Vagina (tissue), 2 donors: Measurements from ENCODE around the gene ATXN2. TPM values are rescaled to one million over a fixed set of nuclear protein-coding genes. Genes with fewer than 3 reads are reported as not detected.

Experiments
- DNase-seq, 2 donors: peaks; one replicate each; pipeline ENCODE4 v3.0.0-alpha.2; 2017; ENCODE audit errors: extremely low spot score in 2 of 2
- H3K27ac ChIP-seq: fragments of 200-600 bp; sonication (generic); one replicate; pipeline ENCODE4 v1.5.1; 2019
- H3K27me3 ChIP-seq: fragments of 200-600 bp; sonication (generic); one replicate; pipeline ENCODE4 v1.5.1; 2019
- H3K36me3 ChIP-seq, 2 donors: fragments of 200-600 bp; sonication (generic); one replicate each; pipeline ENCODE4 v1.5.1; 2017 to 2019
- H3K4me1 ChIP-seq: fragments of 200-600 bp; sonication (generic); one replicate; pipeline ENCODE4 v1.5.1; 2019
- H3K4me3 ChIP-seq, 2 donors: fragments of 200-600 bp; sonication (generic); 1 replicate in 1 of 2; 2 replicates in 1 of 2; pipeline ENCODE4 v1.5.1; 2016 to 2019
- H3K9me3 ChIP-seq: fragments of 200-600 bp; sonication (generic); one replicate; pipeline ENCODE4 v1.5.1; 2019
- POLR2A ChIP-seq, 2 donors: fragments of 450-650 bp; IDR thresholded peaks; one replicate each; pipeline ENCODE4 v1.6.1; 2017; ENCODE audit warnings: antibody characterized with exemption in 2 of 2, mild to moderate bottlenecking in 2 of 2, moderate library complexity in 2 of 2
- POLR2AphosphoS5 ChIP-seq, 2 donors: sonication (generic); formaldehyde crosslinking; IDR thresholded peaks; one replicate each; pipeline ENCODE4 v1.9.0; 2017; ENCODE audit warnings: antibody characterized with exemption in 2 of 2, mild to moderate bottlenecking in 2 of 2, low read depth in 1 of 2; ENCODE audit not compliant: insufficient read depth in 1 of 2
- intact Hi-C: fragments of 100-400 bp; cut with DNase I; formaldehyde crosslinking; loops from one replicate; pipeline ENCODE4 v1.15.1; 2023
- total RNA-seq: library from RNA; depleted of rRNA; stranded (reverse); fragments of >200 nt; gene quantifications from one replicate; pipeline ENCODE4 v1.2.3, GENCODE V29; 2016
- TF ChIP-seq, protein P1 (sequence below), 3 experiments: fragments of 450-650 bp in 2 of 3; fragments of 200-600 bp in 1 of 3; sonication (generic) in 1 of 3; IDR thresholded peaks; one replicate each; pipeline ENCODE4 v1.5.1; 2017 to 2019; ENCODE audit warnings: antibody characterized with exemption in 3 of 3, mild to moderate bottlenecking in 2 of 3, moderate library complexity in 2 of 3

The ATXN2 gene
- total RNA-seq, 1 donor from 2014 or later: 70.2 TPM

DNA sequence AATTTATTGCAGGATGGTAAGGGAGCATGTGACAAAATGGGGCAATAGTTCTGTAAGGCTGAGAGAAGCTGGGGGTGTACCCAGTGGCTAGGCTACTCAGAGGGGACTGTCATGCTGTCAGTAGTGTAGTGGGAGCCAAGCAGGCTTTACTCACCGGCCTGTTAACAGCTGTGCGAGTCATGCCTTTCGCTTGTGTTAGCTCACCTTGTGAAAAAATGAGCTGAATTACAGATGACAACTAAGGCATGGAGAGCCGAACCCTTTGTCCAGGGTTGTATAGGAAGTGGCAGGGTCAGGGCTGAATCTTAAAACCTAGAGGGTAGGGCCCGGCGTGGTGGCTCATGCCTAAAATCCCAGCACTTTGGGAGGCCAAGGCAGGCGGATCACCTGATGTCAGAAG lies 155.5 kb downstream of the ATXN2 start:
- H3K9me3 ChIP-seq: no peaks in the 10 kb centered on the region
- DNase-seq: no peak
- TF ChIP-seq POLR2AphosphoS5 (IDR thresholded peaks at IDR 0.05; ENCODE audit: insufficient read depth in 1 of 2, low read depth in 1 of 2): no peak
- TF ChIP-seq POLR2A (IDR thresholded peaks at IDR 0.05): no peak
- TF ChIP-seq, protein P1, sequence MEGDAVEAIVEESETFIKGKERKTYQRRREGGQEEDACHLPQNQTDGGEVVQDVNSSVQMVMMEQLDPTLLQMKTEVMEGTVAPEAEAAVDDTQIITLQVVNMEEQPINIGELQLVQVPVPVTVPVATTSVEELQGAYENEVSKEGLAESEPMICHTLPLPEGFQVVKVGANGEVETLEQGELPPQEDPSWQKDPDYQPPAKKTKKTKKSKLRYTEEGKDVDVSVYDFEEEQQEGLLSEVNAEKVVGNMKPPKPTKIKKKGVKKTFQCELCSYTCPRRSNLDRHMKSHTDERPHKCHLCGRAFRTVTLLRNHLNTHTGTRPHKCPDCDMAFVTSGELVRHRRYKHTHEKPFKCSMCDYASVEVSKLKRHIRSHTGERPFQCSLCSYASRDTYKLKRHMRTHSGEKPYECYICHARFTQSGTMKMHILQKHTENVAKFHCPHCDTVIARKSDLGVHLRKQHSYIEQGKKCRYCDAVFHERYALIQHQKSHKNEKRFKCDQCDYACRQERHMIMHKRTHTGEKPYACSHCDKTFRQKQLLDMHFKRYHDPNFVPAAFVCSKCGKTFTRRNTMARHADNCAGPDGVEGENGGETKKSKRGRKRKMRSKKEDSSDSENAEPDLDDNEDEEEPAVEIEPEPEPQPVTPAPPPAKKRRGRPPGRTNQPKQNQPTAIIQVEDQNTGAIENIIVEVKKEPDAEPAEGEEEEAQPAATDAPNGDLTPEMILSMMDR (IDR thresholded peaks at IDR 0.05): no peak
- no peak overlapping the region for H3K4me3 ChIP-seq
- peaks cover 63% of the 10 kb centered on the region for H3K4me1 ChIP-seq
- peaks cover 0 to 16% of the 10 kb centered on the region in 2 donors for H3K36me3 ChIP-seq
- H3K27ac ChIP-seq: no peak overlapping the region
- intact Hi-C loops: no loop called here
- no peaks in the 10 kb centered on the region for H3K27me3 ChIP-seq

GRCh38 chr12:111443086-111443485 lies 156.0 kb downstream of the ATXN2 start:
- no peaks in the 10 kb centered on the region for H3K9me3 ChIP-seq
- no peak for DNase-seq
- intact Hi-C loops: no loop called here
- peaks cover 64% of the 10 kb centered on the region for H3K4me1 ChIP-seq
- H3K27me3 ChIP-seq: no peaks in the 10 kb centered on the region
- no peak overlapping the region for H3K4me3 ChIP-seq
- no peak overlapping the region for H3K27ac ChIP-seq
- no peak for TF ChIP-seq POLR2AphosphoS5 (IDR thresholded peaks at IDR 0.05; ENCODE audit: insufficient read depth in 1 of 2, low read depth in 1 of 2)
- TF ChIP-seq, protein P1 (IDR thresholded peaks at IDR 0.05): no peak
- no peak for TF ChIP-seq POLR2A (IDR thresholded peaks at IDR 0.05)
- peaks cover 0 to 12% of the 10 kb centered on the region in 2 donors for H3K36me3 ChIP-seq

DNA sequence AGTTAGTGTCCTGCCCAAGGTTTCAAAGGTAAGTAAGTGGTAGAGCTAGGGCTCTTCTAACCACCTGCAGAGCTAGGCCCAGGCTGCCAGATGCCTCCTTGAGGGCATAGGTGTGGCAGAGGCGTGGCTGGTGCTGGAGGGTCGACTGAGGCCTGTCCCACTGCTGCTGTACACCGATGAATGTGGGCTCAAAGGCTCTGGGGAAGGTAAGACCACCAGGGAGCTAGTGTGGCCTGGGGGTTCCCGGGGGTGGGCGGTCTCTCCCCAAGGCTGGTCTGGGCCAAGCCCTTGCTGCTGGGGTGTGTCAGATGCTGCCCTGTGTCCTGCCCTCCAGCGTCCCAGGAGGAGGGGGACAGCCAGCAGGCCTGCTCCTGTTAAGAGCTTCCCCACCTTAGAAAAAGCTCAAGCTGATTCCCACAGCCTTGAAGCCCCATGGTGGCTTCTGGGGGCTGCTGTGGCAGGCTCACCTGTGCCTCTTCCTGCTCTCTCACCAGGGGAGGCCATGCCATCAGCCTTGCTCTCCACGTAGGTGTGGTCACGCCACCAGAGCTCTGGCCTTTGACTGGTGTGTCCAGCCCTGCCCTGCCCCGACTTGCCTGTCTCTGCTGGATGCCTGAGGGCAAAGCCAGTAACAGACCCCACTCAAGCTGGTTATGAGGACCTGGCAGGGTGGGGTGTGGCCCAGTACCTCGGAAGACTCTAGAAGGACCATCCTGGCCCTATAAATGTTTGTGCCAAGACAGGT lies 156.6 kb downstream of the ATXN2 start:
- Histone ChIP-seq H3K27ac (no peak overlapping the region), H3K4me3 (no peak overlapping the region), H3K36me3 (peaks cover 0 to 6% of the 10 kb centered on the region in 2 donors), H3K9me3 (no peaks in the 10 kb centered on the region), H3K27me3 (no peaks in the 10 kb centered on the region), H3K4me1 (peaks cover 71% of the 10 kb centered on the region)
- TF ChIP-seq POLR2AphosphoS5 (IDR thresholded peaks at IDR 0.05; ENCODE audit: insufficient read depth in 1 of 2, low read depth in 1 of 2): no peak
- TF ChIP-seq POLR2A (IDR thresholded peaks at IDR 0.05): no peak
- TF ChIP-seq, protein P1 (IDR thresholded peaks at IDR 0.05): no peak
- DNase-seq: no peak
- intact Hi-C loops: no loop called here

DNA sequence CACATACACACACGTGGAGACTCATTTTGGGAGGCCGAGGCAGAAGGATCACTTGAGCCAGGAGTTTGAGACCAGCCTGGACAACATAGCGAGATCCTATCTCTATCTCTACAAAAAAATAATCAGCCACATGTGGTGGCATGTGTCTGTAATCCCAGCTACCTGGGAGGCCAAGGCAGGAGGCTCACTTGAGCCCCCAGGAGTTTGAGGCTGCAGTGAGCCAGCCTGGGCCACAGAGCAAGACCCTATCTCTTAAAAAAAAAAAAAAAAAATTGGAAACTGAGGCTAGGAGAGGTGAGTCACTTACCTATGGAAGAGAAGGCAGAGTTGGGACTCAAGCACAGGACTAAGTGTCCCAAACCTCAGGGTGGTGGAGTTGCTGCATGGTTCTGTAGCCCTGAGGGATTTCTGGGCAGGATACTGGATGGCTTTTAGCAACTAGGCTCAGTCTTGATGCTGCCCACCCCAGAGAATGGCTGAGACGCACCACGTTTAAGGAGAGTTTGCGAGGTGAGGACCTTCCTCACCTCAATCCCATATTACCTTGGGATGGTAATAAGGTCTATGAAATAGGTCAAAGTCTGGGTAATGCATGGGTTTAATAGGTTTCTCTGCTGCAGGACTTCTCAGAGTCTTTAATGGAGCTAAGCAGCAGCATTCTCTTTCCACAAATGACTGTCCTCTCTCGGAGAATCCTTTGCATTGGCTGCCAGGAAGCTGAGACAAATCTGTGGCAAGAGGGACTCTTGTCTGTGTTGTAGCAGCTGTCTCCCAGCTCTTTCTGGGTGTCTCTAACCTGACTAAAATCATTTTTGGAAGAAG lies 157.8 kb downstream of the ATXN2 start:
- intact Hi-C loops: no loop called here
- no peak overlapping the region for H3K27ac ChIP-seq
- DNase-seq: no peak
- TF ChIP-seq POLR2AphosphoS5 (IDR thresholded peaks at IDR 0.05; ENCODE audit: insufficient read depth in 1 of 2, low read depth in 1 of 2): no peak
- TF ChIP-seq POLR2A (IDR thresholded peaks at IDR 0.05): no peak
- TF ChIP-seq, protein P1 (IDR thresholded peaks at IDR 0.05): no peak
- H3K9me3 ChIP-seq: no peaks in the 10 kb centered on the region
- no peak overlapping the region for H3K4me3 ChIP-seq
- peaks cover 75% of the 10 kb centered on the region for H3K4me1 ChIP-seq
- H3K36me3 ChIP-seq: peaks cover 0 to 5% of the 10 kb centered on the region in 2 donors
- no peaks in the 10 kb centered on the region for H3K27me3 ChIP-seq
